Fibroblast of pulmonary artery (primary cell): Measurements from ENCODE around the gene GOLM1.
"Not testable (repeated sequence)": the region's sequence is repeated elsewhere in the genome, so short reads cannot be mapped to it uniquely, and the experiment has no call there.

Source experiments
- DNase-seq: peaks from one replicate; pipeline ENCODE4 v3.0.0-alpha.2; 2010; ENCODE audit warnings: low read depth
- H3K4me3 ChIP-seq: replicated peaks from 2 replicates; pipeline ENCODE4 v1.5.1; 2011; ENCODE audit warnings: low read depth, mild to moderate bottlenecking, control low read depth, low read length, moderate library complexity
- TF ChIP-seq, protein P1 (sequence below): IDR thresholded peaks from 2 replicates; pipeline ENCODE4 v1.5.1; 2011; ENCODE audit warnings: mild to moderate bottlenecking, control low read depth, low read length, inconsistent platforms; ENCODE audit errors: missing control alignments

Gene GOLM1, protein sequence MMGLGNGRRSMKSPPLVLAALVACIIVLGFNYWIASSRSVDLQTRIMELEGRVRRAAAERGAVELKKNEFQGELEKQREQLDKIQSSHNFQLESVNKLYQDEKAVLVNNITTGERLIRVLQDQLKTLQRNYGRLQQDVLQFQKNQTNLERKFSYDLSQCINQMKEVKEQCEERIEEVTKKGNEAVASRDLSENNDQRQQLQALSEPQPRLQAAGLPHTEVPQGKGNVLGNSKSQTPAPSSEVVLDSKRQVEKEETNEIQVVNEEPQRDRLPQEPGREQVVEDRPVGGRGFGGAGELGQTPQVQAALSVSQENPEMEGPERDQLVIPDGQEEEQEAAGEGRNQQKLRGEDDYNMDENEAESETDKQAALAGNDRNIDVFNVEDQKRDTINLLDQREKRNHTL

DNA sequence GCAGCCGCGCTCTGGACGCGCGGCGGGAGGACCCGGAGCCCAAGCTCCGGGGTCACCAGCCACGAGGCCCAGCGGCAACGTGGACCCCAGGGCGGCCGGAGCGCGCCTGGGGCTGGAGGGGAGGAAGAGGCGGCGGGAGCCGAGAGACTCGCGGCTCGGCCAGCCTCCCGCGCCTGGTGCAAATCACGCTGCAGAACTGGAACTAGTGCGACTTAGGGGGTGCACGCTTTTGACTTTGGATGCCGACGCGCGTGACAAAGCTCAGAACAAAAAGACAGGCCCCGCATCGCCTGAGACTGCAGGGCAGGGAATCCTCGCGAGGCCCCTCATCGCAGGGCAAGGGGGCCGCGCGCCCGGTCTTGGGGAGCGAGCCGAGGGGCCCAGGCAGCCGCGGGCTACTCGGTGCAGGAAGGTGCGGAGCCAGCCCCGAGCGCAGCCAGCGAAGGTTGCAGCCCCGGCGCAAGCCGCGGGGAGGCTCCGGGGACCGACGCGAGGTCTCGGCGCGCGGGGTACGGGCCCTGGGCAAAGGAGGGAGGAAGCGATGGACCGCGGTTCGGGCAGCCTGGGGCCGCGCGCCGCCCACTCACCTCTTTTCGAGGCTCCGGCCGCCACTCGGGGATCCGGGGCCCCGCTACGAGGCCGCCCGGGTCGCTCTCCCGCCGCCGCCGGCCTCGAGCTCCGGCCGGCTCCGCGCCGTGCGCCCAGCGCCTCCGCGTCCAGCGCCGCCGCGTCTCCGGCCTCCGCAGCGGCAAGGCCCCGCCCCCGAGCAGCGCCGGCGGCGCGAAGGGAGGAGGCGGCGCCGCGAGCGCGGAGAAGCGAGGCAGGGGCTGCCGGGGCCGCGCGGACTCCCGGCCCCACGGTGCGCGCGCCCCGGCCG lies at the start of gene GOLM1:
TSS of gene GOLM1 (minus strand) at position 735 of the 877 bp plus-strand sequence. CDS start 20,238 bp downstream, outside the sequence.
- TF ChIP-seq, protein P1, sequence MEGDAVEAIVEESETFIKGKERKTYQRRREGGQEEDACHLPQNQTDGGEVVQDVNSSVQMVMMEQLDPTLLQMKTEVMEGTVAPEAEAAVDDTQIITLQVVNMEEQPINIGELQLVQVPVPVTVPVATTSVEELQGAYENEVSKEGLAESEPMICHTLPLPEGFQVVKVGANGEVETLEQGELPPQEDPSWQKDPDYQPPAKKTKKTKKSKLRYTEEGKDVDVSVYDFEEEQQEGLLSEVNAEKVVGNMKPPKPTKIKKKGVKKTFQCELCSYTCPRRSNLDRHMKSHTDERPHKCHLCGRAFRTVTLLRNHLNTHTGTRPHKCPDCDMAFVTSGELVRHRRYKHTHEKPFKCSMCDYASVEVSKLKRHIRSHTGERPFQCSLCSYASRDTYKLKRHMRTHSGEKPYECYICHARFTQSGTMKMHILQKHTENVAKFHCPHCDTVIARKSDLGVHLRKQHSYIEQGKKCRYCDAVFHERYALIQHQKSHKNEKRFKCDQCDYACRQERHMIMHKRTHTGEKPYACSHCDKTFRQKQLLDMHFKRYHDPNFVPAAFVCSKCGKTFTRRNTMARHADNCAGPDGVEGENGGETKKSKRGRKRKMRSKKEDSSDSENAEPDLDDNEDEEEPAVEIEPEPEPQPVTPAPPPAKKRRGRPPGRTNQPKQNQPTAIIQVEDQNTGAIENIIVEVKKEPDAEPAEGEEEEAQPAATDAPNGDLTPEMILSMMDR, result no peak
- DNase-seq, result peak; percentile 63
- H3K4me3 ChIP-seq, result peak within 1 kb of the TSS; percentile 76

DNA sequence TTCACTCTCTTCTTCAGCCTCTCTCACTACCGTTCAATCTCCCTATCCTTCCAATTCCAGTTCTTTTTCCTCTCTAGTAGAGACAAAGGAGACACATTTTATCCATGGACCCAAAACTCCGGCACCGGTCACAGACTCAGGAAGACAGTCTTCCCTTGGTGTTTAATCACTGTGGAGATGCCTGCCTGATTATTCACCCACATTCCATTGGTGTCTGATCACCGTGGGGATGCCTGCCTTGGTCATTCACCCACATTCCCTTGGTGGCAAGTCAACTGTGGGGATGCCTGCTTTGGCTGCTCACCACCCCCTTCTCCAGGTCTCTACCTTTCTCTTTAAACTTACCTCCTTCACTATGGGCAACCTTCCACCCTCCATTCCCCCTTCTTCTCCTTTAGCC lies 47.3 kb upstream of the GOLM1 start:
- DNase-seq, H3K4me3 ChIP-seq: not testable (repeated sequence)

DNA sequence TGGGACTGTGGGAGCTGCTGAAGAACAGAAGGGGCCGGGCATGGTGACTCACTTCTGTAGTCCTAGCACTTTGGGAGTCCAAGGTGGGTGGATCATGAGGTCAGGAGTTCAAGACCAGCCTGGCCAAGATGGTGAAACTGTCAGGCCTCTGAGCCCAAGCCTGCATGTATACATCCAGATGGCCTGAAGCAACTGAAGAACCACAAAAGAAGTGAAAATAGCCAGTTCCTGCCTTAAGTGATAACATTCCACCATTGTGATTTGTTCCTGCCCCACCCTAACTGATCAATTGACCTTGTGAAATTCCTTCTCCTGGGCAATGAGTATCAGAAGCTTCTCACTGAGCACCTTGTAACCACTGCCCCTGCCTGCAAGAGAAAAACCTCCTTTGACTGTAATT lies 46.6 kb upstream of the GOLM1 start:
- DNase-seq, H3K4me3 ChIP-seq: not testable (repeated sequence)

DNA sequence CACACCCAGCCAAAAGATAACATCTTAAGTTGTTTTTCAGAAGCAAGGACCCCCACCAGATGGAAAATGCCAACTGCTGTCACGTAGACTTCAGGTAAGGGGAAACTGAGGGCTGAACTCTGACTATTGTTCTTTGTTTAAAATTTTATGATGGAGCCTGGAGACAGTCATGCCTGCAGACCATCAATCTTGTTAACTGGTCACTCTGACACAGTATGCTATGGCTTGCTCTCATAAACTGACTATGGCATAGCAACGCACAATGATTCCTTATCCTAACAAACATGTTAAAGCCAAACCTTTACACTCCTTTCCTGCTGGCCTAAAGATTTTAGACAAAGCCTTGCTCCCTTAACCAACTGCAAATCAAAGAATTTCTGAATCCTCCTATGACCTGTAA lies 43.6 kb upstream of the GOLM1 start:
- TF ChIP-seq, protein P1, result no peak
- H3K4me3 ChIP-seq, result no peak overlapping the region
- DNase-seq, result no peak

DNA sequence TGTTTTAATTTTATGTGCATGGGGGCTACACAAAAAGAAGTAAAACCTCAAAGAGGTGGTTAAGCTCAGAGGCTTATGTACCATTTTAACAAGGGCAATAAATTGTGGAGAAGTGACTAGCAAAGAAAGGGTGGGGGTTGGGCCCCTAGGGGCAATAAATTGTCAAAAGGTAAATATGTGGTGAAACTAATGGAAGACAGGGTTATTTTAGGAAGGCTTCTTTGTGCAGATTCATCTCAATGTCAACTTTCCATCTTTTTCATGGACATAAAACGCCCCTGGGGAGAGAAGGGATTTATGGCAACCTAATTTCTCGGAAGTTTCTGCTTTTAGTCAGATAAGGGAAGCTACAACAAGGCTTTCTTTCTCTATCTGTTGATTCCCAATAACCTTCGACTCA lies 42.5 kb upstream of the GOLM1 start:
- TF ChIP-seq, protein P1, result no peak
- DNase-seq, result no peak
- no peak overlapping the region for H3K4me3 ChIP-seq

DNA sequence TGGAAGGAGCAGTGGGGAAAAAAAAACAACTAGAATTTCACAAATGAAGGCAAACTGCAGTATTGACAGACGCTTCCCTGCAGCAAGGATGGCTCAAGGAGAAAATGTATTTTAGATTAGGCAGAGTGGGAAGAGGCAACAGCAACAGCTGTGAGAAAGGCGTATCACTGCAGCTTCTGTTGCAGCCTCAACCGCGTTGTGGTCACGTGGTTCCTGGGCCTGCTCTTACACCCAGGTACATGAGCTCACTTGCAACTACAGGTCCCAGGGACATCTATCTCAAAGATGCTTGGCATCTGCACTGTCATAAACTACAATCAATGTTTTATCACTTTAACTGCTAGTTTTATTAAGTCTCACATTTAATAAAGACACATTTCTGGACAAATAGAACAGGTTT lies 36.0 kb upstream of the GOLM1 start:
- no peak for DNase-seq
- TF ChIP-seq, protein P1, result no peak

DNA sequence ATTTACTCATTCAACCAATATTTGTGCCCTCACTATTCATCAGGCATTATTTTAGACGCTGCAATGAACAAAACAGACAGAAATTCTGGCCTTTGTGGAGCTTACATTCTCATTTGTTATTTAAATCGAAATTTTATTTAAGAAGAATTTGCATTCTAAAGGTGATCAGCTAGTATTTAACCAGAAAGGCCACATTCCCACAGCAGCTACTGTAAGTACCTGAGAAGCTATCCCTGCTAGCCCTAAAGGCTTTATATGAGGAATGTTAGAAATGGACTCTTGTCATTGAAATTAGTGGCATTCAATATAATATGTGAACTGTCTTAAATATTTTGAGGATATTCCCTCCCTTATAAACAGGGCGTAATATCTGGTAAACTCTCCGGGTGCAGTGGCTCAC lies 35.0 kb upstream of the GOLM1 start:
- H3K4me3 ChIP-seq, result no peak overlapping the region
- DNase-seq, result no peak
- TF ChIP-seq, protein P1, result no peak

More for the DNA sequence above, 36.0 kb upstream of the GOLM1 start:
- H3K4me3 ChIP-seq, result no peak overlapping the region
